ENCODE measurements around the gene TBCC.

DNA sequence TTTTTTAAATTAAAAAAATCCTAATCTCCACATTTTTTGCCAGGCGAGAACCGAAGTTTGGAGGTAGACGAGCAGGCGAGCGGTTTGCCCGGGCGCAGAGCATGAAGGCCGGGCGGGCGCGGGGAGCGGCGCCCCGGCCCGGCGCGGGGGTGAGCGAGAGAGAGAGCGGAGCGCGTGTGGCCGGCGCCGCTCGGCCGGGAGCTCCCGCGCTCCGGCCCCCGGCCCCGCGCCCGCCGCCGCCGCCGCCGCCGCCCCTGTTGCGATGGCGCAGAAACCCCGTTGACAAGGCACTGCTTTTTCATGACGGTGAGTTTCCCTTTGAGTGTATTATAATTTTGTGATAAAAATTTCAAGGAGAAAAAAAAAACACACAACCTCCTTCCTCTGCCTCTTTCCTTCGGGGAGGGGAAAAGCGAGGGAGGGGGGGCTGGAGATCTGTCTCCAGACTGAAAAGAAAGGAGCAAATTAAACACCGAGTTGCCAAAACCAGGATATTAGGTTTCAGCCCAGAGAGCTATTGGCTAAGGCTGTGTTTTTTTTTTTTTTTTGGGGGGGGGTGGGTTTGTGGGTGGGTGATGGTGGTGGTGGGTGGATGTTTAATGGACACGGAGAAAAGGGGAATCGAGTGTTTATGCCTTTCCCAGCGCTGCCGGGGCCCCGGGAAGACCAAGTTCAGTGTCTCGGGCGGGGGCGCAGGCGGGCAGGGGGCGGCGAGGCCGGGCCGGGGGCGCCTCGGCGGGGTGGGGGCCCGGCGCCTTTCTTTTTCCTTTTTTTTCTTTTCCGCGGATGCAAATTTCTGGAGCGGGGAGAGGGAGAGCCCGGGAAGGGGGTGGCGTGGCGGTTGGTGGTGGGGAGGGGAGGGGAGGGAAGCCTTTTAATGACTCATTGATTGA lies 36.1 kb upstream of the TBCC start, which contains the start of gene BICRAL:
- no peak for TF ChIP-seq EZH2phosphoT487 (IDR thresholded peaks at IDR 0.05; ENCODE audit: low read depth, severe bottlenecking, unreplicated experiment)
- TF ChIP-seq CTCF (IDR thresholded peaks at IDR 0.05; ENCODE audit: poor library complexity): no peak
- TF ChIP-seq EZH2 (IDR thresholded peaks at IDR 0.05; ENCODE audit: borderline replicate concordance): no peak

Measured in hepatocyte (in vitro differentiated cells).